A204.1 (cell line): ENCODE results near the gene ROBO1.

ENCODE experiments used
- FAIRE-seq: peaks from 2 replicates; lab custom pipeline; 2012; peaks lifted over from hg19 to GRCh38; lab: Jason Lieb, UNC

Gene ROBO1

GRCh38 chr3:79461129-79461792 lies 306.5 kb downstream of the ROBO1 start:
- FAIRE-seq, result no peak

GRCh38 chr3:79453600-79453999 lies 314.2 kb downstream of the ROBO1 start:
- no peak for FAIRE-seq

GRCh38 chr3:79436387-79436786 lies 331.4 kb downstream of the ROBO1 start:
- FAIRE-seq, result no peak

- no peak for FAIRE-seq
Observed at GRCh38 chr3:79427081-79427480, 340.7 kb downstream of the ROBO1 start.

GRCh38 chr3:79424811-79425210 lies 343.0 kb downstream of the ROBO1 start:
- FAIRE-seq, result no peak

- FAIRE-seq, result no peak
Observed at GRCh38 chr3:79423417-79423816, 344.4 kb downstream of the ROBO1 start.

GRCh38 chr3:79421273-79421672 lies 346.5 kb downstream of the ROBO1 start:
- no peak for FAIRE-seq

- no peak for FAIRE-seq
Observed at GRCh38 chr3:79418855-79419621, 348.8 kb downstream of the ROBO1 start.

- FAIRE-seq, result no peak
Observed at GRCh38 chr3:79415356-79415755, 352.4 kb downstream of the ROBO1 start.

GRCh38 chr3:79414806-79415205 lies 353.0 kb downstream of the ROBO1 start:
- no peak for FAIRE-seq

GRCh38 chr3:79414035-79414434 lies 353.8 kb downstream of the ROBO1 start:
- no peak for FAIRE-seq

GRCh38 chr3:79412537-79412936 lies 355.3 kb downstream of the ROBO1 start:
- no peak for FAIRE-seq

GRCh38 chr3:79410617-79411016 lies 357.2 kb downstream of the ROBO1 start:
- no peak for FAIRE-seq

GRCh38 chr3:79410136-79410535 lies 357.7 kb downstream of the ROBO1 start:
- FAIRE-seq, result no peak

GRCh38 chr3:79406175-79406574 lies 361.6 kb downstream of the ROBO1 start:
- FAIRE-seq, result no peak

GRCh38 chr3:79405183-79405582 lies 362.6 kb downstream of the ROBO1 start:
- FAIRE-seq, result no peak

- FAIRE-seq, result no peak
Observed at GRCh38 chr3:79396595-79396994, 371.2 kb downstream of the ROBO1 start.

GRCh38 chr3:79392479-79392878 lies 375.3 kb downstream of the ROBO1 start:
- no peak for FAIRE-seq

- FAIRE-seq, result no peak
Observed at GRCh38 chr3:79390352-79390751, 377.4 kb downstream of the ROBO1 start.

GRCh38 chr3:79385211-79385610 lies 382.6 kb downstream of the ROBO1 start:
- FAIRE-seq, result no peak

- FAIRE-seq, result no peak
Observed at GRCh38 chr3:79383402-79384012, 384.3 kb downstream of the ROBO1 start.

GRCh38 chr3:79380581-79380980 lies 387.2 kb downstream of the ROBO1 start:
- FAIRE-seq, result no peak

GRCh38 chr3:79378064-79378463 lies 389.7 kb downstream of the ROBO1 start:
- FAIRE-seq, result no peak

- FAIRE-seq, result no peak
Observed at GRCh38 chr3:79369306-79369705, 398.5 kb downstream of the ROBO1 start.
